ENCODE results near the gene NPEPL1.

The NPEPL1 gene

DNA sequence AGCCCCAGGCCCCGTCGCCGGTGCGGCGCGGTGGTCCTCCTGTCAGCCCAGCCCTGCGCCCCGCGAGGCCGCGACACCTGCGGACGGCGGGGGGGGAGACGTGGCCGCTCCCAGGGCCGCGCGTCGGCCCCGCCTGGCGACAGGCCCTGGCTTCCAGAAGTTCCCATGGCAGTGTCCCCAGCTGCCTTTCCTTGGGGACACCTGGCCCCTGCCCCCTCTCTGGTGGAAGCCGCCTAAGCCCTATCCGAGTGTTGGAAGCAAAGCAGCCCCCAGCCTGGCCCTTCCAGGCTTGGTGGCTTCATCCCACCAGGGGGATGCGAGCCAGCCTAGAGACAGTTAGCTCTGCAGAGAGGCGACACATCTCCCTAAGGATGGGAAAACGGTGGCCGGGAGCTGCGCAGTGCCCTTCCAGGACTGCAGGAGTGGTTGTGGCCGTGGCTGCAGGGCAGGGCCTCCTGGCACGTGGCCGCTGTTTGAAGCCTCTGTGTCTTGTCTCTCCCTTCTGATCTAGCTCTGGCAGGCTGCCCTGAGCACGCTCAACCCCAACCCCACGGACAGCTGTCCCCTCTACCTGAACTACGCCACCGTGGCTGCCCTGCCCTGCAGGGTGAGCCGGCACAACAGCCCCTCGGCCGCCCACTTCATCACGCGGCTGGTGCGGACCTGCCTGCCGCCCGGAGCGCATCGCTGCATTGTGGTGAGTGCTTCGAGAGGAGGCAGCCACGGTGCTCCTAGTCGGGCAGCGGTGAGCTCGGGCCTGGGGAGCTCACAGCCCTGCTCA lies 816 bp downstream of the NPEPL1 start:
- TF ChIP-seq, protein P1, sequence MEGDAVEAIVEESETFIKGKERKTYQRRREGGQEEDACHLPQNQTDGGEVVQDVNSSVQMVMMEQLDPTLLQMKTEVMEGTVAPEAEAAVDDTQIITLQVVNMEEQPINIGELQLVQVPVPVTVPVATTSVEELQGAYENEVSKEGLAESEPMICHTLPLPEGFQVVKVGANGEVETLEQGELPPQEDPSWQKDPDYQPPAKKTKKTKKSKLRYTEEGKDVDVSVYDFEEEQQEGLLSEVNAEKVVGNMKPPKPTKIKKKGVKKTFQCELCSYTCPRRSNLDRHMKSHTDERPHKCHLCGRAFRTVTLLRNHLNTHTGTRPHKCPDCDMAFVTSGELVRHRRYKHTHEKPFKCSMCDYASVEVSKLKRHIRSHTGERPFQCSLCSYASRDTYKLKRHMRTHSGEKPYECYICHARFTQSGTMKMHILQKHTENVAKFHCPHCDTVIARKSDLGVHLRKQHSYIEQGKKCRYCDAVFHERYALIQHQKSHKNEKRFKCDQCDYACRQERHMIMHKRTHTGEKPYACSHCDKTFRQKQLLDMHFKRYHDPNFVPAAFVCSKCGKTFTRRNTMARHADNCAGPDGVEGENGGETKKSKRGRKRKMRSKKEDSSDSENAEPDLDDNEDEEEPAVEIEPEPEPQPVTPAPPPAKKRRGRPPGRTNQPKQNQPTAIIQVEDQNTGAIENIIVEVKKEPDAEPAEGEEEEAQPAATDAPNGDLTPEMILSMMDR (IDR thresholded peaks at IDR 0.05): no peak

DNA sequence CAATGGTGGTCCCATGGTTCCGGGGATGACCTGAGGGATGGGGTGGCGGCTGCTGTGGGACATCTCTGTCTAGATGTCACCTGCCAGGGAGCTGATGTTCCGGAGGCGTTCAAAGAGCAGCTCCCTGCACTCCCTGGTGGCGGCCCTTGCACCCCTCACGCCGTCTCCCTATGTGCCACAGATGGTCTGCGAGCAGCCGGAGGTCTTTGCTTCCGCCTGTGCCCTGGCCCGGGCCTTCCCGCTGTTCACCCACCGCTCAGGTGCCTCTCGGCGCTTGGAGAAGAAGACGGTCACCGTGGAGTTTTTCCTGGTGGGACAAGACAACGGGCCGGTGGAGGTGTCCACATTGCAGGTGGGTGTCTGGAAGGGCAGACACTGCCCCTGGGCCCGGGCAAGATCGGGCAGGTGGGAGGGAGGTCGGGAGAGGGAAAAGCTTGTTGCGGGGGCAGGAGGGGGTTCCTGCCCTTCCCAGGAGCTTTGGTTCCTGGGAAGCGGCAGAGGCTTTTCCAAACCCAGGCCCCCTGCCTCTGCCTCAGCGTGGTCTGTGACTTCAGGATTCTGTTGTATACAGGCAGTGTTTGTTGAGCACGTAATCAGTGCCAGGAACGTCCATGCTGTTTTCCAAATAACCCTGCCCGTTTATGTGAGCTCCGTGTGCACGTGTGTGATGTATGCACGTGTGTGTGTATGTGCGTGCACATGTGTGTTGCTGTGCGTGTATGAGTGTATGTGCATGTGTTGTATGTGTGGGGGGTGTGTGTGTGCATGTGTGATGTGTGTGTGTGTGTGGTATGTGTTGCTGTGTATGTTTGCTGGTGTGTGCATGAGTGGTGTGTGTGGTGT lies 1.9 kb downstream of the NPEPL1 start:
- TF ChIP-seq, protein P1 (IDR thresholded peaks at IDR 0.05): no peak

DNA sequence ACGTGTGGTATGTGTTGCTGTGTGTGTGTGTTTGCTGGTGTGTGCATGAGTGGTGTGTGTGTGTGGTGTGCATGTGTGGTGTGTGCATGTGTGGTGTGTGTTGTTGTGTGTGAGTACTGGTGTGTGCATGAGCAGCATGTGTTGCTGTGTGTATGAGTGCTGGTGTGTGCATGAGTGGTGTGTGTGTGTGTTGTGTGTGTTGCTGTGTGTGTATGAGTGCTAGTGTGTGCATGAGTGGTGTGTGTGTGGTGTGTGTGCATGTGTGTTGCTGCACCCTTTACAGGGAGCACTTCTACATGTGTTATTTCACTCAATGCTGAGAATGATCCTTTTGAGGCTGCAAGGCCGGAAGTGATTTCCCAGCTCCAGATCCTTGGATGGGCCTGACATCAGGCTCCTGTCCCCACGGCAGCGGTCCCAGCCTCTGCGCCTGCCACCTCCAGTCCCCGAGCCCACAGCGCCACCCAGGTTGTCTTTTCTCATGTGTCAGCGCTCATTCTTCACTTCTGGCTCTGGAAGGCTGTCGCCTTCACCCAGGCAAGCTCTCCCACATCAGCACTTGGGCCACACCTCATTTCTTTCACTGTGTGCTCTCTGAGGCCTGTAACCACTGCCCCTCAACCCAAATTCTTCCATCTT lies 2.6 kb downstream of the NPEPL1 start:
- TF ChIP-seq, protein P1 (IDR thresholded peaks at IDR 0.05): no peak

DNA sequence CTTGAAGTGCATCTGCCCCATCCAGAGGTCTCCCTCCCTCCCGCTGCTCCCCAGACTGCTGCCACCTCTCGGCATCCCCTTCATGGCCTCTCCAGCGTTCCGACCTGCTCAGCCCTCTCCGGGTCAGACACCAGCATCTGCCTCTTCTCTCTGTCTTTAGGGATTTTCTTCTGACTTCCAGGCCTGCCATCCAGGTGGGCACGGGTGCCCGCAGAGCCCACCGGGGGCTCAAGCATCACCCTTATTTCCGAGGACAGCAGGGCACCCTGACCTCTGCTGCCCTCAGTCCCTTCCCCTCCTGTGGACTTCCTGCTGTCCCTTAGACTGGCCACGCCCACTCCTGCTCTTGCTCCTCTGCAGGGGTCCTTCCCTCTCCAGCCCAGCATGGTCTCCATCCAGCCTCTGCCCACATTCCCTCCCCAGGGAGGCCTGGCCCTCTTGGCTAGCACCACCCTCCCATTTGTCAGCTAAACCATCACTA lies 3.3 kb downstream of the NPEPL1 start:
- TF ChIP-seq, protein P1 (IDR thresholded peaks at IDR 0.05): no peak

DNA sequence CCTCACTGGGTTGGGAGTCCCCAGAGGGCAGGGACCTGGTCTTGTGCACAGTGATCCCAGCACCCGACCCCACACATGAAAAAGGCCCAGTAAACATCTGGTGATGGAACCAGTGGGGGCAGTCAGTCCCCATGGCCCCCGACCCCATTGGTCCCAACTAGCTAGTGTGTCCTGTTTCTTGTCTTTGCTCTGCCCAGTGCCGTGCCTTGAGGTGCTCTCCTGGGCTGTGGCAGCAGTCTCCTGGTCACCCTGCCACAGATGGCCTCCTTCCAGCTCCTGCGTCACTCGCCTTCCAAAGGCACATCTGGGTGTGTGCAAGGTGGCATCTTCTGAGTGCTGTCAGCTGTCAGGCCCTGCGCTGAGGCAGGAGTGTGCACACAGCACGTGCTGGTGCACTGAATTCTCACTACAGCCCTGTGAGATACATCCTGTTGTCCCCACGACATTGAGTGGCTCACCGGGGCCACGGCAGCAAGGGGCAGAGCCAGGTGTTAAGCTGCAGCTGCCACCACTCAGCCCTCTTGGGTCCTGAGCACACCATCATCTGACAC lies 3.9 kb downstream of the NPEPL1 start:
- TF ChIP-seq, protein P1 (IDR thresholded peaks at IDR 0.05): no peak

DNA sequence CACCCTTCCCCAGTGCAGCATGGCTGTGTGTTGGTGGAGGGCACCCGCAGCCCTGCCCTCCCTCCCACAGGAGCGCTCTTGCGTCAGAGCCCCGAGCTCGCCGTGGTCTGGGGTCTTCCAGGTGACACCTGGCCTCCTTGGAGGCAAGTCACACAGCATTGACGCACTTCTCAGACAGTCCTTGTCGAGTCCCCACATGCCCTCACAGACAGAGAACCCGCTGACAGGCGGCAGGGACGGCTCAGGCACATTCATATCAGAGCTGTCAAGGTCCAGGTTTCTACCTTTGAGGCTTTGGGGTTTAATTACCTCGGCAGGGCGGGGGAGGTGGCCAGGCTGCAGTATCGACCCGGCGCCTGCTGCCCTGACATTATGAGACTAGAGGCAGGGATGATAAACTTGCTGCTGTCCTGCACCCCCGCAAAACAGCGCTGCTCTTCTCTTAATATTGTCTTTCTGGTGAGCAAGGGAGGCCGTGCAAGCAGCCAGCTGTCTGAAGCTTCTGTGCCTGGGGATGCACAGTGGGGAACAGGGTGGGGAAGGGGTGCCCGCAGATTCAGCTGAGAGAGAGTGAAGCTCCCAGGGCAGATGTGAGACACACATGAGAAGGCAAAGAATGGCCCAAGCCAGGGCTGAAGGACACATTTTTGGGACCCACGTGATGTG lies 4.7 kb downstream of the NPEPL1 start:
- TF ChIP-seq, protein P1 (IDR thresholded peaks at IDR 0.05): no peak

All from LNCAP (cell line).